GM18858 (cell line): ENCODE measurements around the gene TRPM2.

Experiments used
- ATAC-seq: cut with Tn5 transposase; IDR thresholded peaks from one replicate; pipeline ENCODE4 v1.9.1; 2021; ENCODE audit not compliant: unreplicated experiment

TRPM2 gene

DNA sequence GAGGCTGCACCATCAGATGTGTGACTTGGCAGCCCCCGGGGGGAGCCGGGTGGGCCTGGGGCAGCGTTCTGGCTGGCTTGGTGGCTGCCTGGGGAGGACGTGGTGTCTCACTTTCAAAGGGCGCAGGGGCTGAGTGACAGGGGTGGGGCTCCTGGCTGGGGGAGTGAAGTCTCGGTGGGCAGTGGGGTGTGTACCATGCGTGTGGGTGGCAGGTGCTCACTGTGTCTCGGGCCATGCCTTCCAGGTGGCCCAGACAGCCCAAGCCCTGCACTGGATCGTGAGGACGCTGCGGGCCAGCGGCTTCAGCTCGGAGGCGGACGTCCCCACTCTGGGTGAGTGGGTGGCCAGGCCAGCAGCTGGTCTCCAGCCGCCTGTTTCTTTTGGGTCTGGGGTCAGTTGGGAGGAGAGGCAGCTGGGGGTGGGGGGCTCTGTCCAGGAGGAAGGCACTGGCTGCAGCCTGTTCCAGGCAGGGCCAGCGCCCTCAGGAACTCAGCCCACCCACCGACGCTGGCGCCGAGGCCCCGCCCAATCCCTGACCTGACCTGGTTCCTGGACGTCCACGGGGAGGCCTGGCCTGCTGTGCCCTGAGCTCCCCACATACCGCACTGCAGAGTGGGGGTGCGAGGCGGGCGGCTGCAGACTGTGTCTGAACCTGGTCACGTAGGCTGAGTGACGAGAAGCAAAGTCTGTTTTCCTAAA lies 71.3 kb downstream of the TRPM2 start:
- ATAC-seq, result no peak

DNA sequence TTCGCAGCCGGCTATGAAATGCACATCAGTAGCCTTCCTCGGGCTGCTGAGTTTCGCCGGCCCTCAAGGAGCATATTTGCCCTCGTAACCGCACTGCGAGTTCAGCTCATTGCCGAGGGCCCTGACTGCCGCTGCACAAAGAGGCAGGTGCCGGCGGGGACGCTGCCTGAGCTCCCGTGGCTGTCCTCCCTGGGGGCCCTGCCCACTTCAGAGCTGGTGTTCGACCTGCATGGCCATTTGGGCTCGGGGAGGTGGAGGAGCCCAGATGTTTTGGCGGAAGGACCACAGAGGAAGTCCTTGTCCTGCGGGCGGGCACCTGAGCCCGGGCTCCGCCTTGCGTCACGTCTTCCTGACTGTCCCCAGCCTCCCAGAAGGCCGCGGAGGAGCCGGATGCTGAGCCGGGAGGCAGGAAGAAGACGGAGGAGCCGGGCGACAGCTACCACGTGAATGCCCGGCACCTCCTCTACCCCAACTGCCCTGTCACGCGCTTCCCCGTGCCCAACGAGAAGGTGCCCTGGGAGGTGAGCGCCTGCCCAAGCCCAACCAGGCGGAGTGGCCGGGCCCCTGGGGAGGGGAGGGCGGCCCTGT lies 72.0 kb downstream of the TRPM2 start:
- no peak for ATAC-seq

DNA sequence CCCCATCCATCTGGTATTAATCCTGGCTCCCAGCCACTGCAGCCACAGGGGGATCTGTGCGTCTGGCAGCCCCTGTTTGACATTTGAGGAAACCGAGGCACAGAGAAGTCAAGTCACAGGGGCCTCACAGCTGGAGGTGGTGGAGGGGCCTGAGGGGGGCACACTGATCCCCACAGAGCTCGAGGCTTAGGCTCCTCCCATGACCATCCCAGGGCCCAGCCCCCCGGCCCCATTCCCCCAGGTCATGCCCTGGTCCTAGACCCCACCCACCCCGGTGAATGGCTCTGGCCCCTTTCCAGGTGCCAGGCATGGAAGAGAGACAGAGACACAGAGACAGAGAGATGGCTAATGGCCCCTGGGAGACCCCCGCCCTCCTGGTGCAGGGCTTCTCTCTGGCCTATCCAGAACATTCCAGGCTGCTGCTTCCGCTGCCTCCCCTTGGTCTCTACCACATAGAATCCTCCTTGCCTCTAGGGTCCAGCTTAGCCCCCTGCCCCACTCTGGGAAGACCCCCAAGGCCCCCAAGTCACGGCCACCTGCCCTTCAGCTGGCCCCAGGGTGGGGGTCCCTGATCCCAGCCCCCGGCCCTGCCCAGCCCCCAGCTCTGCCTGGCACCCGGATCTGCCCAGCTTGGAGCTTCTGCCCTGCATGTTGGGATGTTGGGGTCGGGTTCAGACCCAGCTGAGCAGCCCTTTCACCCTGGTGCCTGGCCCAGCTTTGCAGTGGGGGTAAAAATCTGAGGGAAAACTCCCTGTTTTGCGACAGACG lies 72.7 kb downstream of the TRPM2 start:
- ATAC-seq, result no peak

DNA sequence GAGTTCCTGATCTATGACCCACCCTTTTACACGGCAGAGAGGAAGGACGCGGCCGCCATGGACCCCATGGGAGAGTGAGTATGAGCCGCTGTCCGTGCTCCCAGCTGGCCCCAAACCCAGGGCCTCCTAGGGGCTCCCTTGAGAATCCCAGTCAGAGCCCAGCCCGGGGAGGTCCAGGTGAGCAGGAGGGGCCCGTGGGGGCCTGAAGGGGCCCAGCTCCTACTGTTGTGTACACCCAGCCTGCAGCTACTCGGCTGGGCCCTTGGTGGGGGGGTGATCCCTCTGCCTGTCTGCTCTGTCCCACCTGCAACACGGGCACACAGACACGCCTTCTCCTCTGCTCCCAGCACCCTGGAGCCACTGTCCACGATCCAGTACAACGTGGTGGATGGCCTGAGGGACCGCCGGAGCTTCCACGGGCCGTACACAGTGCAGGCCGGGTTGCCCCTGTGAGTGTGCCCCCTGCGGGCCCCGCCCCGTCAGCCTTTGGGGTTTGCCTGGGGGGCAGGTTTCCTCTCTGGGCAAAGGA lies 73.3 kb downstream of the TRPM2 start:
- ATAC-seq, result no peak

DNA sequence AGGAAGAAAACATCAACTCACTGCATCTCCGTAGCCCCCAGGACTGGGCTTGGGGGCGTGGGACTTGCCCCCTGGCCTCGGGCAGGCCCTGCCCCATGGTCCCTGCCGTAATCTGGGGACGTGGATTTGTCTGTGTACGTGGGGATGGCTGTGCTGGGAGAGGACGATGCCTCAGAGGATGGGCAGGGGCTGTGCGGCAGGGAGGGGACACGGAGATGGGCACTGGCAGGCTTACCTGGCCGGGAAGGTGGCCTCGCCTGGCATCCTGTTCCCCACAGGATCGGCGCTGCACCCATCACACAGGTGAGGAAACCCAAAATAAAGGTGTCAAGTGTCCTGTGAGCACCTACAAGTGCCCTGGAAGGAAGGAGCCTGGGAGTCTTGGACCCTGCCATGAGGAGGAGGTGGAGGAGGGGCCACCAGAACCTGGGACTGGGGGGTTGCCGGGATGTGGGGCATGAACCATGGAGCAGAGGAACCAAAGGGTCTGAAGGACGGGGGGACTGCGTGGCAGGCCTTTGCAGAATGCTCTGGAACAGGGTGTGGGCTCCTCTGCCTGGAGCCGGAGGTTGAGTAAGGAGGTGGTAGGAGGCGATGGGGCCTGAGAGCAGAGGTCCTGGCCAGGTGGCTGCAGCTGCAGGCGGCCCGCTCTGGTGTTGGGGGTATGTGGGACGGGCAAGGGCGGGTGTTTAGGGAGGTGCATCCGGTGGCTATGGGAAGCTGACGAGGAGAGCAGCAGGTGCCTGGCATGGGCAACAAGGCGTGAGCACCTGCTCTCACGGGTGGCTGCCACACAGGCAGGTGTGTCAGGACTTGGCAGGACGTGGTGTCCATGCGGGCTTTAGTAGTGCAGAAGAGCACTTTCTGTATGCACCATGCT lies 74.1 kb downstream of the TRPM2 start:
- no peak for ATAC-seq

DNA sequence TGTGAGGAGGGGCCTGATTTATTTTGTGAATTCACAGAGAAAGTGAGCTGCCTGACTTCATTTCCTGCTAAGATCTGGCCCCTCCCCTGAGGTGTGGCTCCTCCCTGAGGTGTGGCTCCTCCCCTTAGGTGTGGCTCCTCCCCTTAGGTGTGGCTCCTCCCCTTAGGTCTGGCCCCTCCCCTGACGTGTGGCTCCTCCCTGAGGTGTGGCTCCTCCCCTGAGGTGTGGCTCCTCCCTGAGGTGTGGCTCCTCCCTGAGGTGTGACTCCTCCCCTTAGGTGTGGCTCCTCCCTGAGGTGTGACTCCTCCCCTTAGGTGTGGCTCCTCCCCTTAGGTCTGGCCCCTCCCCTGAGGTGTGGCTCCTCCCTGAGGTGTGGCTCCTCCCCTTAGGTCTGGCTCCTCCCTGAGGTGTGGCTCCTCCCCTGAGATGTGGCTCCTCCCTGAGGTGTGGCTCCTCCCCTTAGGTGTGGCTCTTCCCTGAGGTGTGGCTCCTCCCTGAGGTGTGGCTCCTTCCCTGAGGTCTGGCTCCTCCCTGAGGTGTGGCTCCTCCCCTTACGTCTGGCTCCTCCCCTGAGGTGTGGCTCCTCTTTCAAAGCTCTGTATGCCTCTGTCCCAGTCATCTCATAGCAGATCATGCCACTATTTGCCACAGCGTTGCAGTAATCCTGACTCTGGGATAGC lies 75.0 kb downstream of the TRPM2 start:
- ATAC-seq, result no peak

DNA sequence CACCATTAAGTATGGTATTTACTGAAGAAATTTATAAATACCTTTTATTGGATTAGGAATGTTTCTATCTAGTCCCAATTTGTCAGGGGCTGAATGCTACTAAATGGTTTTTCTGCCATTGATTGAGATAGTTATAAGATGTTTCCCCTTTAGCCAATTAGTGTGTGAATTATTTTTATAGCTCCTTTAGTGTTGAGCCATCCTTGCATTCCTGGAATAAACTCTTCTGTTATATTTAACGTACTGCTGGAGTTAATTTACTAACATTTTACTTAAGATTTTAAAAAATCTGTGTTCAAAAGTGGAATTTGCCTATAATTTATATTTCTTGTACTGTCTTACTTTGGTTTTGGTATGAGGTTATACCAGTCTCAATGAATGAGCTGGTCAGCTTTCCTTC lies 76.5 kb downstream of the TRPM2 start:
- no peak for ATAC-seq

DNA sequence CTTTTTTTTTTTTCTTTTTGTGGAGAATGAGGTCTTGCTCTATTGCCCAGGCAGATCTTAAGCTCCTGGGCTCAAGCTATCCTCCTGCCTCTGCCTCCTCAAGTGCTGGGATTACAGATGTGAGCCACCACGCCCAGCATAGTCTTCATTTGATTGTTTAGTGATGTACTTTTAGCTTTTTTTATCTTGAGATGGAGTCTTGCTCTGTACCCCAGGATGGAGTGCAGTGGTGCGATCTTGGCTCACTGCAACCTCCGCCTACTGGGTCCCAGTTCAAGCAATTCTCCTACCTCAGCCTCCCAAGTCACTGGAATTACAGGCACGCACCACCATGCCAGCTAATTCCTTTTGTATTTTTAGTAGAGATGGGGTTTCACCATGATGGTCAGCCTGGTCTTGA lies 77.9 kb downstream of the TRPM2 start:
- ATAC-seq, result no peak

DNA sequence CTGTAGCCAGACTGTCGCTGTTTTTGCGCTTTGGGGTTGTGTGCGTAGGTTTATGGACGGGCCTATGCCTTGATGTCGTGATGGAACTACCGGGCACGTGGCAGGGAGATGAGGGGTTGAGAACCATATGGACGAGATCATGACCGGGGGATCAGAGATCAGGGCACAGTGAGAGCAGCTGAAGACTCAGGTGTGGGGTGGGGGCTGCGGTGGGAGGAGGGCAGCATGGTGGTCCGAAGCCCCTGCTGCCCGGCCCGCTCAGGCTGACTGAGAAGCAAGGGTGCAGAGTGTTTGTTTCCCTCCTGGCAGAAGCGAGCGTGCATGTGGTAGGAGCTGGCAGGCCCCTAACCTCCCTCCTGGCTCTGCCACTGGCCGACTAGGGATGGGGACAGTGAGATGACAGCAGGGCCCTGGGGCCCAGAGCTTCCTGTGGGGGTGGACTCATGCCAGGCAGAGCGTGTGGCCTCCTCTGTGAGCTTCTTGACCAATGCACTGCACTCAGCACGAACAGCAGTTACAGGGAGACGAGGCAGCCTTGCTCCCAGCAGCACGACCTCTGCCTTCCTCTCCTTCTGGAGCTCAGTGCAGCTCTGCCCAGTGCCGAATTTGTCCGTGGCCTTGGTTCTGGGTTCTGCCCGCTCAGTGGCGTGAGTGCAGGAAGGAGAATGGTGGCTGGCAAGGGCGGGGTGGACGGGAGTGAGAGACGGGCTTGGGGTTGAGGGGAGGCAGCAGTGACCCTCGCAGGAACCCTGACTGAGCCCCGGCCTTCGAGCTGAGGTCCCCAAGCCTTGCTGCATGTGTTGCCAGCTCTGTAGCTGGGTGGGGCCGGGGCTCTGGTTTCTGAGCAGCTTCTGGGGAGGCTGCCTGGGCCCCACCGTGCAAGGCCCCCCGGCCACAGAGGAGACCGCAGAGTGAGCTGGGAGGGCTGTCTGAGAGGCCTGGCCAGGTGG lies 79.7 kb downstream of the TRPM2 start:
- ATAC-seq, result no peak

DNA sequence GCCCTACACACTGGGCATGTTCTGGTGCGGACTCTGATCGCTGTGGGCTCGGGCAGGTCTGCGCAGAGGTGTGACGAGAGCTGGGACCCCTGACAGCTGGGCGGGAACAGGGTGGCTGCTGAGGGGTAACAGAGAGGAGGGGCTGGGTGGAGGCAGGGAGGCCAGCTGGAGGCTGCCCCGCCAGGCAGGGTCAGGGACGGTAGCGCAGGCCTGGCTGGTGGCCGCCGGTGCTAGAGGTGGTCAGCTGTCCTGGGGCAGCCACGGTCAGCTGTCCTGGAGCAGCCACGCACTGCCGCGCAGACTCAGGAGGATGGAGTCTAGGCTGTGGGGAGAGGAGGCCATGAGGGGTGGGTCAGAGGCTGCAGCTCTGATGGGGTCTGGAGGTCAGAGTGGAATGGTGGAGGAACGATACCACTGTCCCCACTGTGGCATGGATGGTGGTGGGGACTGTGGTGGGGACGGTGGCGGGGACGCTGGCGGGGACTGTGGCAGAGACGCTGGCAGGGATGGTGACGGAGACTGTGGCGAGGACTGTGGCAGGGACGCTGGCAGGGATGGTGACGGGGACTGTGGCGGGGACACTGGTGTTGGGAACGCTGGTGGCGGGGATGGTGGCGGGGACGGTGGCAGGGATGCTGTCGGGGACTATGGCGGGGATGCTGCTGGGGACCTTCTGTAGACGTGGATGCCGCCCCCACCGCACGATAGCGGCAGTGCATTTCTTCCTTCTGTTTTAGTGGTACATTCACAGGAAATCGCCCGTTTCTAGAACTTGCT lies 80.6 kb downstream of the TRPM2 start:
- ATAC-seq, result no peak

DNA sequence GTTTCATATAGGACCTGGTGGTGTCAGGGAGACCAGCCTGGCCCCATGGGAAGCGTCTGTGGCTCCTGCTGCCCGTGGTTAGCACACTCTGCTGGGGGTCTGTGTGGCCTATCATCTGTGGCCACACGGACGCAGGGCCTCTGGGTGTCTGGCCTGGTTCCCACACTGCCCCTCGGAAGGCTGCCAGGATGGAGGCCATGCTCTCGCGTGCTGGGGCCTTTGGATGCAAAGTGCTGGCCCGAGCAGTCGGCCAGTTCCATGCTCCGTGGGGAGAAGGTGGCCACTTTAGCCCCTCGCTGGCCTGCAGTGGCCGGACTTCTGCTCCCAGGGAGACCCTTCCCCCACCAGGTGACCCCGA lies 81.1 kb downstream of the TRPM2 start:
- no peak for ATAC-seq

DNA sequence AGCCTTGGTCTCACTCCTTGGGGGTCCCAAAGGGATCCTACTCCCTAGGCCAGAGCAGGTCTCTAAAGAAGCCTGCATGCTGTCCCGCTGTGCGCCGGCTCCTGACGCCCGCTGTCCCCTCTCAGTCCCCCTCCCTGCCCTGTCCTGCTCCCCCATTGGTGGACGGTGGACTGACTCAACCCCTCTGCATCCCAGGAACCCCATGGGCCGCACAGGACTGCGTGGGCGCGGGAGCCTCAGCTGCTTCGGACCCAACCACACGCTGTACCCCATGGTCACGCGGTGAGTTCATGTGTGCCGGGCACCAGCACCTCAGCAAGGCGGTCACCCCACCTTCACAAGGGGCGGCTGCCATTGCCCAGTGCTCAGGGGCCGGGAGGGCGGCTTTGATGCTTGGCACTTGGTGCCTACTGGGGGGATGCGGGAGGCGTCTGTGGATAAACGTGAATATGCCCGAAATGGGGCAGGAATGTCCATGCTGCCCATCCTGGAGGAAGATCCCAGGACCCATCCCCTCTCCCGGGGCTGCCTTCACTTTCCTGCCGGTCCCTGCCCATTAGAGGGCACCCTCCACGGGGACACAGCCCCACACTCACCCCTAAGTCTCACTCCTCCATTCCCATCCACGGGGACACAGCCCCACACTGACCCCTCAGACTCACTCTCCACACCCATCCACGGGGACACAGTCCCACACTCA lies 81.7 kb downstream of the TRPM2 start:
- no peak for ATAC-seq

DNA sequence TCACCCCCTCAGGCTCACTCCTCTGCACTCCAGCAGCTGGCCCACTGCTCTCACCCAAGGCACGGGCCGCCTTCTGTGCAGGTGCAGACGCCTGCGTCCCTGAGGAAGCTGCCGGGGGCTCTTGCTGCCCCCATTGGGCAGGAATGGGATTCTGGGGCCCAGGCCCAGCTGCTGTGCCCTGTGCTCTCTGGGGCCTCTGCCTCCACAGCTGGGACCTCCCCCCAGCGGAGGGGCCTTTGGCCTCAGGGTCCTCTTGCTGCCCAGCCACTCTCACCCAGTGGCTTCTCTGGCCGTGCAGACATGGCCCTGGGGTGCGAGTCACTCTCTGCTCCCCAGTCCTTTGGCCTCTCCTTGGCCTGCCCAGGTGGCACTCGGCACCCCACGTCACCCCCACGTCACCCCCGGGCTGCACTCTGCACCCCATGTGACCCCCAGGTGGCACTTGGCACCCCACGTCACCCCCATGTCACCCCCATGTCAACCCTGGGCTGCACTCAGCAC lies 82.7 kb downstream of the TRPM2 start:
- no peak for ATAC-seq

DNA sequence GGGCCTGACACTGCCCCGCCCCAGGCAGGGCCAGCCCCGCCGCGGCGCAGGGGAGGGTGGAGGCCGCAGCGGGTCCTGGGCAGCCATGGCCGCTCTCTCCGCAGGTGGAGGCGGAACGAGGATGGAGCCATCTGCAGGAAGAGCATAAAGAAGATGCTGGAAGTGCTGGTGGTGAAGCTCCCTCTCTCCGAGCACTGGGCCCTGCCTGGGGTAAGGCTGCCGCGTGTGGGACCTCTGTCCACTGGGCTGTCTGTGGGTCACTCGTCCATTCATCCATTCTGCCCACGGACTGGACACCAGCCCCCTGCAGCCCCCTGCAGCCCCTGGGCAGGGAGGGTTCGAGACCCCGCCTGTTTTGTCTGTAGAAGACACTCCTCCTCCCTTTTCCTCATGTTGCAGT lies 83.5 kb downstream of the TRPM2 start:
- ATAC-seq, result no peak

DNA sequence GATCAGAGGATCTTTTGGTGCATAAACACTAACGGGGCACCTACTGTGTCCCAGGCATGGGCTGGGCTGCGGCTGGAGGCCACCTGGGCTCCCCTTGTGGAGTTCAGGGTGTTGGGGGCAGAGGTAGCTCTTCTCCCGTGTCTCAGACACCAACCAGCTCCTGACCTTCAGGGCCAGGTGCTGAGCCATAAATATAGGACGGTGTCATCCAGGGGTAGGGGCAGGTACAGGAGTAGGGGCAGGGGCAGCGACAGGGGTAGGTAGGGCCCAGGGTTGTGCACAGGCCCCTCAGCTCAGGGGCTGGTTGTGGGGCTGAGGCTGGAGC lies 83.9 kb downstream of the TRPM2 start:
- ATAC-seq, result no peak

DNA sequence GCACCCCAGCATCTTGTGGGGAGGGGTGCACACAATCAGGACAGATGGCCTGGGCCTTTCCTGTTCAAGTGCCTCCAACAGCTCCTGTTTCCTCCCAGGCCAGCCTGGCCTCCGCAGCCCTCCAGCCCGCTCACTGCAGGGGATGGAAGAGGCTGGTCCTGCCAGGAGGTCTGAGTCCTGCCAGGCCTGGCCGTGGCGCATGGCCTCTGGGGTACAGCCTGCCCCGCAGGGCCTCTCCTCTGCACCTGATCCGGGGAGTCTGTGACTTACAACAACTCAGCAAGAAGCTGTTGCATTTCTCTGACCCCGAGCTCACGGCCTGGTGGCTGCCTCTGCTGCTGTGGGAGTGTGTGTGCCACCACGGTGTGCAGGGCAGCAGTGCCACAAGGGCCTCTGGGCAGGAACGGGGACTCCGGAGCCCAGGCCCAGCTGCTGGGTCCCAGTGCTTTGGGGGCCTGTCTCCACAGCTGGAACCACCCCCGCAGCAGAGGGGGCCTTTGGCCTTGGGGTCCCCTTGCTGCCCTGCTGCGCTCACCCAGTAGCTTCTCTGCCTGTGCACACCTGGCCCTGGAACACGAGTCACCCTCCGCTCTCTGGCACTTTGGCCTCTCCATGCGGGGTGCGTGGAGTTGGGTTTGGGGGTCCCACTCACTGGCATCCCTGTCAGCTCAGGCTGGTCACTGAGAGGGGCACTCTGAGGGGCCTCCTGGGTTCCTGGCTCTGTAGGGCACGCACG lies 84.4 kb downstream of the TRPM2 start:
- ATAC-seq, result no peak

DNA sequence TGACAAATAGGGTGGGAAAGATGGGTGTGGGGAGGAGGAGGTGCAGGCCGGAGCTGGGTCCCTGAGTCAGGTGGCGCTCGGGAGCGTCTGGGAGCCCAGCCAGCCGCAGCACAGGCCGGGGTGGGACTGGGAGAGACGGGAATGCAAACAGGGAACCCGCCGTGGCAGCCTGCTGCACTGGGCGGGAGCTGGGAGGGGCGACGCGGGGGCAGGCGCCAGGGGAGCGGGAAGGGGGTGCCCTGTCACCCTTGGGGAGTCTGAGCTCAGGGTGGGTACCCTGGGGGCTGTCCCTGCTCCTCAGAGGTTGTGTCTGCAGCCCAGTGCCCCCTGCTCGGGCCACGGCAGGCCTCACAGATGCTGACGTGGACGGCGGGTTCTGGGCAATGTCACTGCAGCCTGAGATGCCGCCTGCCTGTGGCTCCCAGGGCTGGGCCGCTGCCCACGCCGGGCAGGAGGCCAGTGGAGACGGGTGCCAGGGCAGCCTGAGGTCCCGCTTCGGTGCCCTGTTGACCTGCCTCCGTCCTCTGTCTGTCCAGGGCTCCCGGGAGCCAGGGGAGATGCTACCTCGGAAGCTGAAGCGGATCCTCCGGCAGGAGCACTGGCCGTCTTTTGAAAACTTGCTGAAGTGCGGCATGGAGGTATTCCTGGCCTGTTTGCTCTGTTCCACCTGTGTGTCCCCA lies 85.2 kb downstream of the TRPM2 start:
- no peak for ATAC-seq
